Activated T-cell treated with anti-CD3 and anti-CD28 coated beads, Interleukin-2, amount 50 U/mL, for 4 hours (primary cell): ENCODE results near the gene FBXW7. TPM values are rescaled to one million over a fixed set of nuclear protein-coding genes. Genes with fewer than 3 reads are reported as not detected.

Experiments used
- ATAC-seq, 2 donors: fragments of 200-7000 bp; cut with Tn5 transposase; one replicate each; pipeline ENCODE4 v1.10.0; 2021
- DNase-seq: peaks from one replicate; pipeline ENCODE4 v3.0.0-alpha.2; 2020
- H3K27me3 Mint-ChIP-seq: one replicate; pipeline ENCODE4 v1.8.0; 2021; ENCODE audit warnings: low read depth, mixed read lengths
- H3K36me3 Mint-ChIP-seq: one replicate; pipeline ENCODE4 v1.8.0; 2022; ENCODE audit warnings: mixed read lengths; ENCODE audit not compliant: insufficient read depth
- H3K4me1 Mint-ChIP-seq: one replicate; pipeline ENCODE4 v1.8.0; 2021; ENCODE audit warnings: low read depth, mixed read lengths
- H3K4me3 Mint-ChIP-seq: one replicate; pipeline ENCODE4 v1.8.0; 2021; ENCODE audit warnings: mild to moderate bottlenecking, moderate library complexity, mixed read lengths
- H3K9me3 Mint-ChIP-seq: one replicate; pipeline ENCODE4 v1.8.0; 2021; ENCODE audit warnings: mixed read lengths
- total RNA-seq, 3 donors: library from RNA; stranded (reverse); gene quantifications; one replicate each; pipeline ENCODE4 v1.2.1, GENCODE V29; 2021

The FBXW7 gene
- total RNA-seq, 3 donors from 2014 or later: 38.8 to 41.4 (median 39.1) TPM

GRCh38 chr4:152482211-152482610, 53.7 kb downstream of the FBXW7 start:
- peaks cover 51% of the 10 kb centered on the region for H3K4me1 Mint-ChIP-seq
- ATAC-seq: no peak
- no peaks in the 10 kb centered on the region for H3K27me3 Mint-ChIP-seq
- H3K36me3 Mint-ChIP-seq: peaks cover 12% of the 10 kb centered on the region
- no peaks in the 10 kb centered on the region for H3K9me3 Mint-ChIP-seq
- no peak overlapping the region for H3K4me3 Mint-ChIP-seq
- DNase-seq: no peak

GRCh38 chr4:152480901-152481300, 55.0 kb downstream of the FBXW7 start:
- H3K27me3 Mint-ChIP-seq: no peaks in the 10 kb centered on the region
- DNase-seq: no peak
- ATAC-seq: no peak
- peaks cover 12% of the 10 kb centered on the region for H3K36me3 Mint-ChIP-seq
- peaks cover 49% of the 10 kb centered on the region for H3K4me1 Mint-ChIP-seq
- H3K9me3 Mint-ChIP-seq: no peaks in the 10 kb centered on the region
- H3K4me3 Mint-ChIP-seq: no peak overlapping the region

GRCh38 chr4:152480326-152480725, 55.6 kb downstream of the FBXW7 start:
- Mint-ChIP-seq H3K4me3 (no peak overlapping the region), H3K36me3 (peaks cover 12% of the 10 kb centered on the region), H3K27me3 (no peaks in the 10 kb centered on the region), H3K4me1 (peaks cover 46% of the 10 kb centered on the region), H3K9me3 (no peaks in the 10 kb centered on the region)
- ATAC-seq (no peak), DNase-seq (no peak)

- Mint-ChIP-seq H3K9me3 (no peaks in the 10 kb centered on the region), H3K4me3 (no peak overlapping the region), H3K4me1 (peaks cover 42% of the 10 kb centered on the region), H3K27me3 (no peaks in the 10 kb centered on the region), H3K36me3 (peaks cover 12% of the 10 kb centered on the region)
- DNase-seq (no peak), ATAC-seq (no peak)
These were observed 56.4 kb downstream of the FBXW7 start for GRCh38 chr4:152479428-152480026.

- Mint-ChIP-seq H3K36me3 (peaks cover 15% of the 10 kb centered on the region), H3K27me3 (no peaks in the 10 kb centered on the region), H3K4me1 (peaks cover 46% of the 10 kb centered on the region), H3K9me3 (no peaks in the 10 kb centered on the region), H3K4me3 (no peak overlapping the region)
- ATAC-seq (no peak), DNase-seq (no peak)
These were observed 57.2 kb downstream of the FBXW7 start for GRCh38 chr4:152478461-152479237.

GRCh38 chr4:152476796-152477195, 59.1 kb downstream of the FBXW7 start:
- Mint-ChIP-seq H3K36me3 (peaks cover 15% of the 10 kb centered on the region), H3K9me3 (no peaks in the 10 kb centered on the region), H3K4me3 (no peak overlapping the region), H3K27me3 (no peaks in the 10 kb centered on the region), H3K4me1 (peaks cover 42% of the 10 kb centered on the region)
- no peak for DNase-seq
- no peak for ATAC-seq

GRCh38 chr4:152471251-152471792, 64.6 kb downstream of the FBXW7 start:
- no peak for DNase-seq

GRCh38 chr4:152468408-152468807, 67.5 kb downstream of the FBXW7 start:
- H3K9me3 Mint-ChIP-seq: peaks cover 4% of the 10 kb centered on the region
- ATAC-seq: no peak
- no peak for DNase-seq
- peaks cover 11% of the 10 kb centered on the region for H3K36me3 Mint-ChIP-seq
- no peak overlapping the region for H3K4me3 Mint-ChIP-seq
- no peaks in the 10 kb centered on the region for H3K27me3 Mint-ChIP-seq
- peaks cover 28% of the 10 kb centered on the region for H3K4me1 Mint-ChIP-seq

More at GRCh38 chr4:152471251-152471792, 64.6 kb downstream of the FBXW7 start:
- Mint-ChIP-seq H3K9me3 (peaks cover 4% of the 10 kb centered on the region), H3K27me3 (no peaks in the 10 kb centered on the region), H3K4me1 (peaks cover 17% of the 10 kb centered on the region), H3K4me3 (no peak overlapping the region), H3K36me3 (peaks cover 14% of the 10 kb centered on the region)
- ATAC-seq: no peak

GRCh38 chr4:152467101-152467500, 68.8 kb downstream of the FBXW7 start:
- Mint-ChIP-seq H3K9me3 (peaks cover 4% of the 10 kb centered on the region), H3K27me3 (no peaks in the 10 kb centered on the region), H3K4me1 (peaks cover 38% of the 10 kb centered on the region), H3K4me3 (no peak overlapping the region), H3K36me3 (peaks cover 9% of the 10 kb centered on the region)
- DNase-seq (no peak), ATAC-seq (no peak)

GRCh38 chr4:152464030-152464823, 71.7 kb downstream of the FBXW7 start:
- Mint-ChIP-seq H3K4me1 (peaks cover 54% of the 10 kb centered on the region), H3K9me3 (no peaks in the 10 kb centered on the region), H3K36me3 (peaks cover 8% of the 10 kb centered on the region), H3K4me3 (no peak overlapping the region), H3K27me3 (no peaks in the 10 kb centered on the region)
- ATAC-seq (no peak), DNase-seq (no peak)

GRCh38 chr4:152463562-152463961, 72.3 kb downstream of the FBXW7 start:
- peaks cover 8% of the 10 kb centered on the region for H3K36me3 Mint-ChIP-seq
- H3K27me3 Mint-ChIP-seq: no peaks in the 10 kb centered on the region
- peaks cover 60% of the 10 kb centered on the region for H3K4me1 Mint-ChIP-seq
- DNase-seq: no peak
- no peaks in the 10 kb centered on the region for H3K9me3 Mint-ChIP-seq
- ATAC-seq: no peak
- no peak overlapping the region for H3K4me3 Mint-ChIP-seq

GRCh38 chr4:152462695-152463094, 73.2 kb downstream of the FBXW7 start:
- ATAC-seq (no peak), DNase-seq (no peak)
- Mint-ChIP-seq H3K4me3 (no peak overlapping the region), H3K36me3 (peaks cover 8% of the 10 kb centered on the region), H3K4me1 (peaks cover 66% of the 10 kb centered on the region), H3K27me3 (no peaks in the 10 kb centered on the region), H3K9me3 (no peaks in the 10 kb centered on the region)

- H3K4me1 Mint-ChIP-seq: peaks cover 67% of the 10 kb centered on the region
- H3K9me3 Mint-ChIP-seq: no peaks in the 10 kb centered on the region
- no peak overlapping the region for H3K4me3 Mint-ChIP-seq
- ATAC-seq: no peak
- peaks cover 2% of the 10 kb centered on the region for H3K36me3 Mint-ChIP-seq
- H3K27me3 Mint-ChIP-seq: no peaks in the 10 kb centered on the region
- no peak for DNase-seq
These were observed 73.8 kb downstream of the FBXW7 start for GRCh38 chr4:152462047-152462446.

GRCh38 chr4:152460488-152460887, 75.4 kb downstream of the FBXW7 start:
- peaks cover 2% of the 10 kb centered on the region for H3K36me3 Mint-ChIP-seq
- no peak overlapping the region for H3K4me3 Mint-ChIP-seq
- DNase-seq (no peak), ATAC-seq (no peak)
- H3K27me3 Mint-ChIP-seq: no peaks in the 10 kb centered on the region
- peaks cover 72% of the 10 kb centered on the region for H3K4me1 Mint-ChIP-seq
- no peaks in the 10 kb centered on the region for H3K9me3 Mint-ChIP-seq
